Hepatic stellate cell (primary cell): ENCODE results near the gene CASK.
"Not testable (repeated sequence)": the region's sequence is repeated elsewhere in the genome, so short reads cannot be mapped to it uniquely, and the experiment has no call there.

Source experiments
- DNase-seq: peaks from one replicate; pipeline ENCODE4 v3.0.0; 2011; ENCODE audit warnings: low spot score

Gene CASK

GRCh38 chrX:41634284-41634683 is 289.1 kb downstream of the CASK start:
- DNase-seq = peak; percentile 13

GRCh38 chrX:41630091-41630490 is 293.3 kb downstream of the CASK start:
- DNase-seq = no peak

GRCh38 chrX:41629539-41629938 is 293.8 kb downstream of the CASK start:
- DNase-seq = no peak

- DNase-seq = peak; percentile 16
Measured at GRCh38 chrX:41621222-41621723, 302.1 kb downstream of the CASK start.

GRCh38 chrX:41619221-41619620 is 304.1 kb downstream of the CASK start:
- DNase-seq = no peak

GRCh38 chrX:41616935-41617334 is 306.4 kb downstream of the CASK start:
- no peak for DNase-seq

GRCh38 chrX:41616255-41616654 is 307.1 kb downstream of the CASK start:
- no peak for DNase-seq

GRCh38 chrX:41608244-41608643 is 315.1 kb downstream of the CASK start:
- no peak for DNase-seq

- DNase-seq = no peak
Measured at GRCh38 chrX:41607264-41607832, 316.0 kb downstream of the CASK start.

GRCh38 chrX:41606057-41606456 is 317.3 kb downstream of the CASK start:
- DNase-seq = not testable (repeated sequence)

- no peak for DNase-seq
Measured at GRCh38 chrX:41604766-41605543, 318.4 kb downstream of the CASK start.

GRCh38 chrX:41604177-41604576 is 319.2 kb downstream of the CASK start:
- DNase-seq = no peak

GRCh38 chrX:41603596-41603995 is 319.8 kb downstream of the CASK start:
- no peak for DNase-seq

GRCh38 chrX:41602816-41603345 is 320.5 kb downstream of the CASK start:
- DNase-seq = no peak

- peak; percentile 38 for DNase-seq
Measured at GRCh38 chrX:41600291-41600690, 323.1 kb downstream of the CASK start.

GRCh38 chrX:41599507-41599906 is 323.8 kb downstream of the CASK start:
- no peak for DNase-seq

- DNase-seq = no peak
Measured at GRCh38 chrX:41596596-41596995, 326.8 kb downstream of the CASK start.

GRCh38 chrX:41594634-41595033 is 328.7 kb downstream of the CASK start:
- DNase-seq = no peak

GRCh38 chrX:41591906-41592305 is 331.4 kb downstream of the CASK start:
- DNase-seq = no peak

GRCh38 chrX:41590641-41591040 is 332.7 kb downstream of the CASK start:
- no peak for DNase-seq

GRCh38 chrX:41589634-41590270 is 333.6 kb downstream of the CASK start:
- peak; percentile 13 for DNase-seq

GRCh38 chrX:41588271-41588670 is 335.1 kb downstream of the CASK start:
- DNase-seq = no peak
